Glomerular endothelial cell (primary cell): ENCODE data around the gene RNFT2. TPM values are rescaled to one million over a fixed set of nuclear protein-coding genes. Genes with fewer than 3 reads are reported as not detected.
"Not testable (repeated sequence)": the region's sequence is repeated elsewhere in the genome, so short reads cannot be mapped to it uniquely, and the experiment has no call there.

Experiments used
- DNase-seq: peaks from one replicate; pipeline ENCODE4 v3.0.0-alpha.2; 2011; ENCODE audit warnings: low read depth, low spot score; ENCODE audit errors: extremely low read depth
- total RNA-seq: library from RNA; depleted of rRNA; stranded (reverse); fragments of >200 nt; gene quantifications from 2 replicates; pipeline ENCODE4 v1.2.3, GENCODE V29; 2015

Gene RNFT2
- total RNA-seq, 1 donor from 2014 or later = 2.9 TPM

- not testable (repeated sequence) for DNase-seq
Measured at GRCh38 chr12:116789562-116789961, 51.4 kb downstream of the RNFT2 start.

- DNase-seq = no peak
Measured at GRCh38 chr12:116790066-116790465, 52.0 kb downstream of the RNFT2 start.

GRCh38 chr12:116792403-116792802 is 54.3 kb downstream of the RNFT2 start:
- DNase-seq = no peak

DNA sequence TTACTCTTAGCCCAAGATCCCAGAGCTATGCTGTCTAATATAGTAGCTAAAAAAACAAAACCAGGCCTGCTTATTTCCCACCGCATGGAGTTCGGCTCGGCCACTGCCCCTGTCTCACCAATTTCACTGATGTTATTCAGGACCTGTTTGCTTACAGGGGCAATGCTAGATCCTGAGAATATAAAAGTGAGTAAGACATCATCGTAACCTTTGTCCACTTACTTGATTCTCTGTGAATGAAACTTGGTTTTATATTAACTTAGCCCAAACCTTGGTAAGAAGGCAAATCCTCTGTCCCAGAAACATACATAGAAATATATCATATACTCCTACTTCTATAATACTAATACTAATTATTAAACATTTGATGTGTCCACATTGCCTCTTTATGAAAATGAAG is 56.6 kb downstream of the RNFT2 start:
- DNase-seq = no peak

- no peak for DNase-seq
Measured at GRCh38 chr12:116797885-116798284, 59.8 kb downstream of the RNFT2 start.

GRCh38 chr12:116798719-116799118 is 60.6 kb downstream of the RNFT2 start:
- no peak for DNase-seq

DNA sequence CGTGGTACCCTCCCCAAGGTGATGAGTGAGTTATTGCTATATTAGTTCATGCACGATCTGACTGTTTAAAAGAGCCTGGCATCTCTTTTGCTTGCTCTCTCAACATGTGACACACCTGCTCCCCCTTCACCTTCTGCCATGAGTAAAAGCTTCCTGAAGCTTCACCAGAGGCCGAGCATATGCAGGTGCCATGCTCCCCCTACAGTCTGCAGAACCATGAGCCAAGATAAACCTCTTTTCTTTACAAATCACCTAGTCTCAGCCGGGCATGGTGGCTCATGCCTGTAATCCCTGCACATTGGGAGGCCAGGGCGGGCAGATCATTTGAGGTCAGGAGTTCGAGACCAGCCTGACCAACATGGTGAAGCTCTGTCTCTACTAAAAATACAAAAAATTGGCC is 61.8 kb downstream of the RNFT2 start:
- DNase-seq = no peak

GRCh38 chr12:116800918-116801317 is 62.8 kb downstream of the RNFT2 start:
- no peak for DNase-seq

- DNase-seq = no peak
Measured at GRCh38 chr12:116802018-116802417, 63.9 kb downstream of the RNFT2 start.

DNA sequence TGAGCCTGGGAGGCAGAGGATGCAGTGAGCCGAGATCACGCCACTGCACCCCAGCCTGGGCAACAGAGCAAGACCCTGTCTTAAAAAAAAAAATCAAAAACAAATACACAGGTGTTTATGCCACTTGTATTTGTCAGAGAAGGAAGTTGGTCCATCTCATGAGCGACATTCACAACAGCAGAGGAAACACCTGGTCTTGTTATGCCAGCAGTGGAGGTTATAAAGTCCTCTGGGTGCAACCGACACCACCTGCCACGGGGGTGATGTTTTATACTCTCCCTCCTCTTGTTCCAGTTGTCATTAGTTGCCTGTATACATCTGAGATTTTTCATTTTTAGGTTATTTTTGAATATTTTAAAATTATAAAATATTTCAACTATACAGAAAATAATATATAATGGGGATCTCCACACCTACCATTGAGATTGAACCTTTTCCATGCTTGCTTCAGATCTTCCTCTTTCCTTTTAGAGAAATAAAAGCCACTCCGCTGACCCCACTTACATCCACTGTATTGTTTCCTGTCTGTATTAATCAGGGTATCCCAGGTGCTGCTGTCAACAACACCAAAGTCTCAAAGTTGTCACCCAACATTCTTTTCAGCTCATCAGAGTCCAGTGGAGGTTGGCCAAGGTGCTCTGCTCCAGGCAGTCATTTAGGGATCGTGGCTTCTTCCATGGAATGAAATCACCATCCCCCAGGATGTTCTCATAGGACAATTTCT is 65.1 kb downstream of the RNFT2 start:
- DNase-seq = no peak

DNA sequence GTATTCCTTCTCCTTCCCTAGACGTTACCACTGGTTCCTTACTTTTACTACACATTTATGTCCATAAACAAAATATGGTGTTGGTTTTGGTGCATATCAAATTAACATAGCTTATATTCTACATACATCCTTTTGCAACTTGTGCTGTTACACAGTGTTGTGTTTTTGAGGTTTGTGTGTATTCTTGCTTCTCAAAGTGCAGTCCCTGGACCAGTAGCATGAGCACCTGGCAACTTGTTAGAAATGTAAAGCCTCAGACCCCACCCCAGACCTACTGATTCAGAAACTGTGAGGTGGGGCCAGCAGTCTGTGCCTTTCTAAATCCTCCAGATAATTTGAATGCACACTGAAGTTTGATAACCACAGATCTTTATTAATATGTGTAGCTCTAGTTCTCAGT is 65.9 kb downstream of the RNFT2 start:
- no peak for DNase-seq

DNA sequence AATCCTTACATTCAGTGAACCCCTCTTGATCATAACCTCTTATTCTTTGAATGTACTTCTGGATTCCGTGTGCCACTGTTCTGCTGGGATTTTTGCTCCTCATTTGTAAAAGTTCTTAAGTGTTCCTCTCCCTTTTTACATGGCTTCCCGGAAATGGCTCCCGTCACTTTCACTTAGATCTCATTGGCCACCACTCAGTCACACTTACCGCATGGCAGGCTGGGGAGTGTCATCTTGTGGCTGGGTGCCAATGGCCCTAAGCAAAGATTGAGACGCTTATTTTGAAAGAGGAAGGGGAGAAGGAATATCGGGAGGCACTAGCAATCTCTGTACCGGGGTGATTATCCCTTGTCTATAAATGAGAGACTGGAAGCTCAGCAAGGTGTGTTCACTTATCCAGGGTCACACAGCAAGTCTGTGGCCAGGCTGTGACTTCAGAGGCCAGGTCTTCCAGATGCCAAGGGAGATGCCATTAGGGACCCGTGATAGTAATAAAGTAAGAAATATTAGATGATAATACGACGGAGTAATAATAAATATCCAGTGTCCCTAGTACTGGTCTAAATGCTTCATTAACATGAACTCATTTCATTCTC is 68.8 kb downstream of the RNFT2 start:
- no peak for DNase-seq

DNA sequence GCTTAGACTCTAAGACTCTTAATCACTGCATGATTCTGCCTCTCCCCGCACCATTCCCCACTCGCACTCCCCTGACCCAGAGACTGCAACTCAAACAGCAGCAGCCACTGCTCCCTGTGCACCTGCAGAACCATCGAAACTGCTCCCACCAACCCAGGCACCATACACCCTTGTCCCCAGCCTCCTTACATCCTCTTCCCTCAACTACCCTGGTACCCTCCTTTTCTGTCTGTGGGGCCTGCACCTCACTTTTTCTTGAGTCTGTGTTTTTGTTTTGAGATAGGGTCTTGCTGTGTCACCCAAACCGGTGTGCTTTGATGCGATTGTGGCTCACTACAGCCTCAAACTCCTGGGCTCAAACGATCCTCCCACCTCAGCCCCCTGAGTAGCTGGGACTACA is 69.4 kb downstream of the RNFT2 start:
- no peak for DNase-seq

DNA sequence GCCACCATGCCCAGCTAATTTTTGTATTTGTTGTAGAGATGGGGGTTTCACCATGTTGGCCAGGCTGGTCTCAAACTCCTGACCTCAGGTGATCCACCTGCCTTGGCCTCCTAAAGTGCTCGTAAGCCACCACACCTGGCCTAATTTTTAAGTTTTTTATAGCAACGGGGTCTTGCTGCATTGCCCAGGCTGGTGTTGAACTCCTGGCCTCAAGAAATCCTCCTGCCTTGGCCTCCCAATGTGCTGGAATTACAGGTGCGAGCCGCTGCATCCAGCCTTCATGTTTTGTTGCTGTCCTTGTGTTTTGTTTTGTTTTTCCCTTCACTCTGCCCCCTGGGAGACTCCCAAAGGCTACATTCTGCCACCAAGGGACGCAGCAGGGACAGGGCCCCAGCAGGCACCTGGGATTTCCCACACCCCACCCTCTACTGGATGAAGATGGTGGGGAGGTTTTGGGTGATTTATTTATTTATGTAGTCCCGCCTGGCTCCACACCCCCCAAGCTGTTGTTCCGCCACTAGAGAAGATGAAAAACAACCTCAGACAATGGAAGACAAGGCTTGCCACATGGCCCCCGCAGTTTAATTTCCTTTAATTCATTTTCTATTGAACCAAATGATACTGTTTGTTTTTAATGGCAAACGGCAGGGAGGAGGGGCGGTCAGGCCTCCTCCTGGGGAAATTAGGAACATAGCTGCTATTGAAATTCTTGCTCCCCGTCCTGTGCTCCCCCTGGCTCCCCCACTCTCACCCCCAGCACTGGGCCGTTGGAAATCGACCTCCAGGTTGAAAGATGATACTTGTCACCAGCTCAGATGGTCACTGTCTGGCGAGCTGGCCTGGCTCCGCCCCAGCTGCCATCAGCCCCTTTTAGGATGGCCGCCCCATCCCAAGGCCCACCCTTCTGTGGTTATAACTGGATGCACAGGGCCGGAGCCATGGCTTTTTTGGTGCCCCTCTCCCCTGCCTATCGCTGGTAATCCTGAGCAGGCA is 70.3 kb downstream of the RNFT2 start:
- no peak for DNase-seq

- DNase-seq = no peak
Measured at GRCh38 chr12:116812238-116812637, 74.1 kb downstream of the RNFT2 start.

- no peak for DNase-seq
Measured at GRCh38 chr12:116813271-116814041, 75.3 kb downstream of the RNFT2 start.

DNA sequence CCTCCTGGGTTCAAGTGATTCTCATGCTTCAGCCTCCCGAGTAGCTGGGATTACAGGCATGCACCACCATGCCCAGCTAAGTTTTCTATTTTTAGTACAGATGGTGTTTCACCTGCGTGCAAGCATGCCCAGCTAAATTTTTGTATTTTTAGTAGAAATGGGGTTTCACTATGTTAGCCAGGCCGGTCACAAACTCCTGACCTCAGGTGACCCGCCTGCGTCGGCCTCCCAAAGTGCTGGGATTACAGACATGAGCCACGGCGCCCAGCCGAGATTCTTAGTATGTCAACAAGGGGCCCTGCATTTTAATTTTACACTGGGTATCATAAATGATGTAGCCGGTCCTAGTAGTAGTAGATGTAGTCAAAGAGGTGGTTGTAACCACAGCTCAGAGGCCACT is 76.7 kb downstream of the RNFT2 start:
- not testable (repeated sequence) for DNase-seq

- DNase-seq = no peak
Measured at GRCh38 chr12:116818341-116818856, 80.3 kb downstream of the RNFT2 start.

DNA sequence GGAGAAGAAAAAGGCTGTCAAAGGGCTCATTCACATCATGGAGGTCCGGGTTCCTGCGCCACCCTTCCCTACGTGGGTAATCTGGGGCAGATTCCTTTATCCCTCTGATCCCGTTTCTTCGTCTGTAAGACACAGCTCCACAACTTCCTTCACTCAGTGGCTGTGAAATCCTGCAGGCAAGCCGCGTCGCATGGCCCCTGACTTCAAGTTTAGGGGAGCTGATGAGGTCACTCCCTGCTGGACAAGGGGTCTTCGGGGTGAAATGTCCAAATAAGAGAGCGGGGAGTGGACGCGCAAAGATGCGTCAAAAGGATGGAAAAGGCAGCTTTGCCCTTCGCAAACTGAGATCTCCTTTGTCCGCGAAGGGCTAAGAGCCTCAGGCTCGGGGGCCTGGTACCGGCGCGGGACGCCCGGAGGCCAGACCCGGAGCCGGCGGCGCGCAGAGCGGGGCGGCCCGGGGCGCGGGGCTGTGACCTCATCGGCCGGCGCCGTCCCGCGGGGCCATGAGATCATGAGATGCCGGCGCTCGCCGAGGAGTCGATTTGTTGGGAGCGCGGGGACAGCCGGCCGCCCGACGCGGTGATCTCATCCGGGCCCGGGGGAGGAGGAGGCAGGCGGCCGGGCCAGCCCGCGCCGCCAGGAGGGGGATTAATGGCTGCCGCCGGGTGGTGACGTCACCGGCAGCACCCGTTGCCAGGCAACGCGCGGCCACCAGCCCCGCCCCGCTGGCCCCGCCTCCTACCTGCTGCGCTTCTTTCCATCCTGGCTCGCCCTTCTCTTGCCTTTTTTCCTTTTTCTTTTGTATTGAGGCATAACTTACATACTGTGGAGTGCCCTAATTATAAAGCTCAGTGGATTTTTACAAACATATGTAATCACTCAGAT is 81.1 kb downstream of the RNFT2 start:
- no peak for DNase-seq
